GM21423 (cell line): Measurements from ENCODE around the gene SSUH2.

Source experiments
- ATAC-seq: cut with Tn5 transposase; IDR thresholded peaks from one replicate; pipeline ENCODE4 v1.9.1; 2021; ENCODE audit warnings: mild to moderate bottlenecking, moderate library complexity; ENCODE audit not compliant: unreplicated experiment

Gene SSUH2

DNA sequence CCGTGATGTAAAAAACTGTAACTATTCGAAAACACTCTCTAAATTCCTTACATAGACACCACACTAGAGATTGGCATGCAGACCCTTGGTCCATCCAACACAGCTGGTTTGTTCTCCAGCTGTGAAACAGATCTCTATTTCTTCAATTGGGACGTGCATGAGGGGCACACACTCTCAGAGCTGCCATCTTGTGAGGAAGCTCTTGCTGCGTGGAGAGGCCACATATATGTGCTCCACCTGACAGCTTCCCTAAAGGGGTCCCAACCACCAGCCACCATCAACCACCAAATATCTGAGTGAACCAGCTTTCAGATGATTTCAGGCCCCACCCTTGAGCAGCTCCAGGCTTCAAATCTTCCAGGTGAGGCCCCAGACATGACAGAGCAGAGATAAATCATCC is 25.6 kb downstream of the SSUH2 start:
- ATAC-seq = no peak

DNA sequence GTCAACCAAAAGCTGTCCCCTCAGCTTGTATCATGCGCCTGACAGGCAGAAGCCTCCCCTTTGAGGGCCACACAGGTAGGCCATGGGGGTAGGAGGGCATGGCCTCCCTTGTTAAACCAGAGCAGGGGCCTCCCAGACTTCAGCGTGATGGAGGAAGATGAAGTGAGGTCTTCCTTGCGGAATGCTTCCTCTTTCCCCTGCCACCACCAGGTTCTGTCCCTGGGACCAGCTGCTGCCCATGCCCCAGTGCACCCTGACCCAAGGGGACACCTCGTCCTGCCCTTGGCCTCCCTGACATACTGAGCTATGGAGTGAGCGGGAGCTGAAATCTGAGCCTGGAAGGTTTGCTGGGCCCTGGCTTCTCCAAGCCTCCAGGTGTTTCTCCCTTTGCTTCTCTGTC is 26.7 kb downstream of the SSUH2 start:
- ATAC-seq = no peak

DNA sequence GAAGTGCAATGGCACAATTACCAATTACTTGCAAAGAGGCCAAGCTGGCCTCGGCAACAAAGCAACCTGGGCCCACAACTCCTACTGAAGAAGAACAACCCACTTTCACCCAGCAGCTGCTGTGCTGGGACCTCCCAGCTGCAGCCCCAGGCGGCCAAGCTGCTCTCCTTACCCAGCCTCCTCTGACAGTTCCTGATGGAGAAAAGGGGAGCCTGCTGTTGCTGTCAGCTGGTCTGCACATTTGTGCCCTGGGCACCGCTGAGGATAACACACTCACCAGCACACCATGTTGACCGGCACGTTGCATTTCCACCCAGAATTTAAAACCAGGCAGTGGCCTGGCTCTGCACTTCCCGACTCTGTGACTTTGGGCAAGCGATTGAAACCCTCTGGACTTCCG is 33.6 kb downstream of the SSUH2 start:
- no peak for ATAC-seq

DNA sequence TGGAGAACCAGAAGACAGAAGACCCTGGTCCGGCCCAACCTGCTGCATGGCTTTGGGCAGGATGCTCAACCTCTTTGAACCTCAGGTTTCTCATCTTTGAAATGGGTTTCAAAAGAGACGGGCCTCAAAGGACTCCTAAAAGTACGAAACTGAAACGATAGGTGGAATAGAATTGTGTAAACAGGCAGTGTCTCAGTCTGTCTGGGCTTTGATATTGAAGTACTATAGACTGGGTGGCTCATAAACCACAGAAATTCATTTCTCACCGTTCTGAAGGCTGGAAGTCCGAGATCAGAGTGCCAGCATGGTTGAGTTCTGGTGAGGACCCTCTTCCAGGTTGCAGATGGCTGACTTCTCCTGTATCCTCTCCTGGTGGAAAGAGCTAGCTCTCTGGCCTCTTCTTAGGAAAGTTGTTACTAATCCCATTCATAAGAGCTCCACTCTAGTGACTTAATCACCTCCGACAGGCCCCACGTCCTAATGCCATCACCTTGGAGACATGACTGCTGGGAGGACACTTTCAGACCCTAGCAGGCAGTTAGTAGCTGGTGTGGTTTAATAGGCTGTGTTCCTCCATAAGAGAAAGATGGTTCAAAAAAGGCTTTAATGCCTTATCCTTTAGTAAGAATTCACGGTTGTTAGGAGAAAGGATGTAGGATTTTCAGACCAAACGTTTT is 35.7 kb downstream of the SSUH2 start:
- no peak for ATAC-seq

DNA sequence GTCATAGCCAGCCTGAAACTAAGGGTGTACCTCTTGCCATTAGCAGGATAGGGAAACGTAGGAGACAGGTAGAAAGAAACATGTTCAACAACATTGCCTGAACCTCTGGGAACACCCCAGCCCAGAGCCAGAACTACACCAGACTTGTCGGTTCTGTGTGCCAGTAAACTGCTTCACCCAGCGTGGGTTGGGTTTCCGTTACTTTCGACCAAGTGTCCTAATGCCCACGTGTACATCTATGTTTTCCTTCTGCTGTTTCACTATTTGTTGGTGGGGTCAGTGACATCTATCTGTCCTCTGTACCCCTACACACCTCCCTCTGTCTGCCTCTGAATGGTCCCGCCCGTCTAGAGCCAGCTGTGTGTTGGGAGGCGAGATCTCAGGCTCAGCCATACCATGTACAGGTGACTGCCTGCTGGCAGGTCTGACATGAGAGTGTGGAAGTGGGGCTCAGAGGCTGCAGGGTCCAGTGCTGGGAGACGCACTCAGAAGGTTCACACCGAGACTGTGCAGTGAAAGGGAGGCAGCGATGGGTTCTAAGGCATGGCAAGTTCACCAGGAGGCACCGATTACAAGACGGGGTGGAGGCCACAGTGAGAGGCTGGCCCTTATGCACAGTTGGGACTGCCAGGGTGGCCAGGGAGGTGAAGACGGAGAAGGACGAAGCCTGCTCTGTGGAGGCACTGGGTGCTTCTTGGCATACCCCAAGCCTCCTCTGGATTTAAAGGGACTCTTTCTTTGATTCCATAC is 36.4 kb downstream of the SSUH2 start:
- no peak for ATAC-seq

DNA sequence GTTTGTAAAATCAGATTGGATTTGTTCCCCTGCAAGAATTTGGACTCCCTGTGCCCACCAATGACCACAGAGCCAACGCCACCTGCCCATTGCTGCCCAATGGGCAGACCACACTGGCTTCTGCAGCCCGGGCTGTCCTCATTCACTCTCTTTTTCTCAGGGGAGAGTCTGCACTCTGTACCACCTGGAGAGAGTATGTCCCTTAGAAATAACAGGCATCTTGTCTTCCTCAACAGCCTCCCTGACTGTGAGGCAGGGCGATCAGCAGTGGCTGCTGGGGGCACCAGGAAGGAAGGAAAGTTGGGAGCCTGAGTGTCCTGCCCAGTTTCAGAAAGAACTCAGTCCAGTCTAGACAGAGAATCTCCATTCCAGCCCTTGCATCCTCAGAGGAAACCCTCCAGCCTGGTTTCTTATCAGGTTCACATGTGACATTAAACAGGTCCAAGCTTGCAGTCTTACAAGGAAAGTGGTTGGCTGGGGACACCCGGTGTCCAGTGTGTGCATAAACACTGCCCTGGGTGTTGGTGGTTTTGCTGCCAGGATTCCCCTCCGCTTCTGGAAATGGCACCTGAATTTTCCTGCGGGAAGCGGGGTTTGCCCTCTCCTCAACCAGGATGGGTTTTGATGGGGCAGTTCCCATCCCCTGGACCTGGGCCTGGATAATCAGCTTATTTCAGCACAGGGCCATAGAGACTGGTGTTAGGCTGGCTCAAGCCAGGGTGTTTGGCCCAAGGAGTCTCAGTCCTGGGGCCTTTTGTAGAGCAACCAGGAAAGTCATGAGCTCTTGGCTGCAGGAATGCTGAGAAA is 37.2 kb downstream of the SSUH2 start:
- no peak for ATAC-seq

DNA sequence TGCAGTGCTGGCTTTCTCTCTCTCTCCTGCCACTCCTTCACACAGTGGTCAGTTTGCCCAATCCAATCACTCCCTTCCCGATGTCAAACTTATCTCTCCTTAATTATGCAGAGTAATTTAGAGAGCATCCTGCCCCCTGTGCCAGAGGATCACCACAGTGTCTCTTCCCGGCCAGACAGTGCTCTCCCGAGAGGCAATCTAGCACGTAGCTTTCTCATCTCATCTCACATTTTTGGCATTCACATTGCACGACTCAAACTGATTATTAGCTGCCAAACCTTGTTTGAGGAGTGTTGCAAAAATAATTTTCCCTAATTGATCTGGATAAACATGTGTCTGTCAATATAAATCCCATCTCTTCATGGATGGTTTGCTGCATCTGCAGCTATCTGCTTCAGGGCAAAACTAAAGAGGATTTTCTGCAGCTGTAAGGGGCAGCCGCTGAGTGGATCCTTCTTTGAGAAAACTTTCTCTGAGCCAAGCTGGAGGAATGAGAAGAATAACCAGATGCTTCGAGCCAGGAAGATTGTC is 37.8 kb downstream of the SSUH2 start:
- ATAC-seq = no peak

DNA sequence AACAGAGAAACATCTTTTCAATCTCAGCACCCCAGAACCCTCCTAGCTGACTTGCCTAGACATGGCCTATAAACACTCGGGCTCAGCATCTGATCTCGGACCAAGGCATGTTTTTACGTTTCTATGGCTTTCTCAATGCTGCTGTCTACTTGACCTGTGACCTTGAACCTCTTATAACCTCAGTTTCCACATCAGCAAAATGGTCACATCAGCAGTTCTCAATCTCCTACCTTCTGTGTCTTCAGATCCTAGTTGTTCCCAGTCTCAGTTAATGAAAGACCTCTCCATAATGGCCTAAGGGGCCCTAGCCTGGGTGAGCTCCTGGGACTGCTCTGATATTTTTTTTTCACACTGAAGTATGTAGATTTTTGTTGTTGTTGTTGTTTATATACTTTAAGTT is 39.6 kb downstream of the SSUH2 start:
- ATAC-seq = no peak

DNA sequence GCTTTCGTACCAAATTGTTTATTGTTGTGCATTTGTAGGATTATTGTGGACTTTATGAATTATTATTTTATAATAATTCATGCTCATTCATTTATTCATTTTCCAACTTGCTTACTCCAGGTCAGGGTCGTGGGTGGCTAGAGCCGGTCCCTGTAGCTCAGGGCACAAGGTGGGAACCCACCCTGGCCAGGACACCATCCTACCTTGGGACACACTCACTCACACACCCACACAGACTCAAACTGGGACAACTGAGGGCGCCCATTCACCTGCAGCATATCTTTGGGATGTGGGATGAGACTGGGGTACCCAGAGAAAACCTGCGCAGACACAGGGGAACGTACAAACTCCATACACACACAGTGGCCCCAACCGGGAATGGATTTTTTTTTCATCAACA is 40.6 kb downstream of the SSUH2 start:
- ATAC-seq = no peak

DNA sequence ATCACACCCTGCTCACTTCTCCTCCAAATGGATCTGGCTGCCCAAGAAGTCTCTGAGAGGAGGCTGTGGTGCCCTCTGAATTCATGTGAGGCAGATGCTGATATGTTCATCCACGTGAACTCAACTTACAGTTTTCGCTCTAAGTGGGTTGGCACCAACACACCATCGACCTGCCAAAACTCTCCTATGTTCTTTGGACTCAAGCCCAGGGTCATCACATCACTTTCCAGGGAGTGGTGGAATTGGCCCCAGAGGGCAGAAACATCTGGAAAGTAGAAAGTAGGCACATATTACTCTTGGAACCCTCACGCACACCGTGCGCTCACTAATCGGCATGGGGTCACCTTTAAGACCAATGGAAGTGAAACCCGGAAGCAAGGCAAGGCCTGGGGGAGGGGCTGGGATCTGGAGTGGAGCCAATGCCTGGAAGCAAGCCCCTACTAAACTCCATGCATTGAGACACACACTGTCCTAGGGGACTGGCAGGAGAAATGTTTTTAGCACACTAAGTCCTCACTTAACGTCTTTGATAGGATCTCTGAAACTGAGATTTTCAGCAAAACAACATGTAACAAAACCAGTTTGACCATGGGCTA is 41.4 kb downstream of the SSUH2 start:
- ATAC-seq = no peak

DNA sequence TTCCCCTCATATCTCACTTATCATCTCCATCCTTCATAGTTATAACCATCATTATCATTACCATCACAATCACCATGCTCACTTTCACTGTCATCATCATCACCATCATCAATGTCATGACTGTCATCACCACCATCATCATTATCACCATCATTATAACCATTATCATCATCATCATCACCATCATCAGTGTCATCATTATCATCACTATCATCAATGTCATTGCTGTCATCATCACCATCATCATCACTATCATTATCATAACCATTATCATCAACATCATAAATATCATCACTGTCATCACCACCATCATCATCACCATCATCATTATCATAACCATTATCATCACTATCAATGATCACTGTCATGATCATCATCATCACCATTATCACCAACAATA is 44.1 kb downstream of the SSUH2 start:
- no peak for ATAC-seq

DNA sequence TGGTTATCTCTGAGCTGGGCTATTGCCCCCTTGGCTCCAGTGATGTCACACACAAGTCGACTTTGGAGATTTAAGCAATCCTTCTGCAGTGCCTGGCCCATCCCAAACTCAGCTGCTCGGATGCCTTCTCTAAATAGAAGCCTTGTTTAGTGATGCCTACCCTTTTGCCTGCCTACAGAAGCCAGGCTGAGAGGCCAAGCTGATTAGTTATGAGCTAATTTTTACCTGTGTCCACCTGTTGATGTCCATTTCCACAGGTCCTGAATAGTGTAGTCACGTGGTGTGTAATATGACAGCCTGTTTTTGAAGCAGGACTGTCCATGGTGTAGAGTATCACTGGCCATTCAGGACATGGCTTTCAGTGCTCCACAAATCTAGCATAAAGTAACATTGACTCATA is 45.5 kb downstream of the SSUH2 start:
- ATAC-seq = no peak

DNA sequence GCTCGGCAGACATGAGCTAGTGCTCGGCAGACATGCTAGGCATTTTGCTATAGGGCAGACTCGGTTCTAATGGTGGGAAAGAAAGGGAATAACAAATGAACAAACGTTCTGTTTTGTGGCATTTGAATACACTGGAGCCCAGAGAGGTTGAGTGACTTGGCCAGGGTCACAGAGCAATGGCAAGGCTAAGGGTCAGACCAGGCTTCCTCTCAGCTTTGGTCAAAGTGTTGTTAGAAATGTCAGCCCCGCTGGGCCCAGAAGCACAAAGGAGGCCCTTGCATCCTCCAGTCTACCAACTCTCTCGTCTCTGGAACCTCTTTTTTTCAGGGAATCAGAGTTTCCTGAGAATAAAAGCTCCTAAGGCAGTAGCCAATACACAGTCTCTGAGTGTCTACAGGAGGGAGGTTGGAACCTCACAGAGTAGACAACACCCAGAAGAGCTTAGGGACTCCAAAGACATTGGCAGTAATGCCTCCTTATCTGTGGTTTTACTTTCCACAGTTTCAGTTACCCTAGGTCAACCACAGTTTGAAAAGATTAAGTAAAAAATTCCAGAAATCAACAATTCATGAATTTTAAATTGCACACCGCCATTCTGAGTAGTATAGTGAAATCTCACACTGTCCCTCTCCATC is 47.3 kb downstream of the SSUH2 start:
- ATAC-seq = no peak

DNA sequence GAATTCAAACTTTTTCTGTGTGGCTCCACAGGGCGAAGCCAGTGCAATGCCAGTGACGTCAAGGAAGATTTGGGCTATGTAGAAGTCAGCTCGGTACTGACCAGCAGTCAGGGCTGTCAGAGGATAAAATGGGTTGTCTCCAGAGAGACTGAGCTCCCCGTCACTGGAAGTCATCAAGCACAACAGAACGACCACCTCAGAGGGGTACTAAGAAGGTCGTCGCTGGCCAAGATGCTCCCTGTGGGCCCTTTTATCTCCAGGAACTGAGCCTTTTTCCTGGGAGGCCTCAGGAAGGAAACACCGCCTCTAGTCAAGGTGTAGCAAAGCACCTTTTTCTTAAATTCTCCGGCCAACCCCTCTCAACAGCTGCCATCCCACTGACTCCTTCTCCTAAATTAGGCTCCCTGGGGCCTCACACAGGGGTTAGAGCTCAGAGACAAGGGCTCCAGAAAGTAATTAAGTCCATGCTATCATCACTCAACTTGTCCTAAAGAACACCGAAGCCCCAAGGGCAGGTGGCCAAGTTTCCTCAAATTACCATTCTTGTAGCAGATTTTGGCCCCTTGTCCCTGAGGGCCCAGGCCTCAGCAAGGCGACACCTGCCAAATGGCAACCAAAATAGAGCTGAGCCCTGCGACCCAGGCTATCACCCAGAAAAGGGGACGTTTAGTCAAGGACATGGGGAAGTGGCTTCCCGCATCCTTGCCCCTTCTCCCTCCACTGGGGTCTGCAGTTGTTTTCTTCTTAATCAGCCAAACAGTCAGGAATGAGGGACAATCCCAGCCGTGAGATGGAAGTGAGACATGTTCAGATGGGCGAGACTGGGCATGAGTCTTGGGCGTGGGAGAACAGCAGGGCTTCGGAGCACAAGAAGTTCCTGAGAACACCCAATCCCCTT is 48.0 kb downstream of the SSUH2 start:
- ATAC-seq = no peak

DNA sequence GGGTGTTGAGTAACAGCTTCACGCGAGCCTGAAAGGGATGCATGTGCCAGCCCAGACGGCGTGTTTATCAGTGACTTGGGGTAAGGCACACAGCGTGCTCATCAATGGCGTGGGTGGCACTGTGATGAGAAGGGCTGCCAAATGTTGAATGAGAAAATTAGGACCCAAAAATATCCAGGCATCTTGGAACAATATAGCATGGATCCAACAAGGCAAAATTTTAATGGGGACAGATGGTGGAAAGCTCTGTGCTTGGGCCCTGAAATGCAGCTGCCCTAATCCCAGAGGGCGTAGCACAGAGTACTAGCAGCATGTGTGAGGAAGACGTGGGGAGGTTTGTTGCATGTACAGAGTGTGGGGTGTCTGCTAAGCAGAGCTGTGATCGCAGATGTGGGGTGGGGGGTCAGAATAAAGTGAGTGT is 48.9 kb downstream of the SSUH2 start:
- ATAC-seq = no peak

DNA sequence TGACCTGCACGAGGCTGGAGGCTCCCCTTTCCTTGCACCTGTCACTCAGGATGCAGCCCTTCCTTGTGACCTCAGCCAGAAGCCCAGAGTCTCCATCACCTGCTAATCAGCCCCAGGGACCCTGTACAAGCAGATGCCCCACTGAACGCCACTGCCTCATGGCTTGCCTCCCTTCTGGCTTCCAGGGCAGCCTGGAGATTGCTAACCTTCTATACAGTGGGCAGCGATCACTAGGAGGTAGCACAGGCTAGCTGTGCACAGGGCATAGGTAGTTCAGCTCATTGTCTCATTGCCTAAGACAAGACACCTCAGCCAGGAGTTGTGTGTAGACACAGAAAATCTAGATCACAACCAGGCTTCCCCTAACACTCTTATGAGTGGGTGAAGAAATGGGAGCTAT is 49.3 kb downstream of the SSUH2 start:
- ATAC-seq = no peak

DNA sequence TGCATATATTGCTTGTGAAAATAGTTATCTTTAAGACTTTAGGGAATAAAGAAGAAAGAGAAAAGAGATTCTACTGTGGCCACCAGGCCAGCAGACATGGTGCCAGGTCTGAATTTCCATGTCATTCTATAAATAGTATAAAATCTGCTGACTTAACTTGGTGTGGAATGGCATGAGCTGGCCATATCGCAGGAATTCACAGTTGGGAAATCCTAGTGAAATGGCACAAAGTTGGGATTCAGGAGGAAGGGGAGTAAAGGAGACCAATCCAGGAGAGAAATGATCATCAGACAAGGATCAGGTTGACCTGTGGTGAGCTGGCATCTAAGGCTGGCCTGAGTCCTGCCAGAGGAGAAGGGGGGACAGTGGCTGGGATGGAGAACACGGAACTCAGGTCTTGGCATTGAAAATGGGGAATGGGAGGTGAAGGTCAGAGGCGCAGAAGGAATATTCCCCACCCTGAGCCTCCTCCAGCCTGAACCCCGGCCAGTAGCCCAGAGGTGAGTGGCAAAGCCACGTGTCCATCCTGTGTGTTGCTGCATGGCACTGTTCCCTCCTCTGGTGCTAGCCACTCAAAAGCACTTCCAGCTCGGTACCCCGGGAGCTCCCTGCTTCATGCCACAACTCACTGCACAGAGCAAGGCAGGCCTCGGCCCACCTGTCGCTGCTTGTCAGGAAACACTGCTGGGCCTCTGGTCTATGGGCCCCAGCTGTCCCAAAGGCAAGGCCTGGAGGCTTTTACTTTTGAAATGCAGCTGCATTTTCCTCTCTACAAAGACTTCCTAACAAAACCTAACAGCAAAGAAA is 51.4 kb downstream of the SSUH2 start:
- ATAC-seq = no peak

DNA sequence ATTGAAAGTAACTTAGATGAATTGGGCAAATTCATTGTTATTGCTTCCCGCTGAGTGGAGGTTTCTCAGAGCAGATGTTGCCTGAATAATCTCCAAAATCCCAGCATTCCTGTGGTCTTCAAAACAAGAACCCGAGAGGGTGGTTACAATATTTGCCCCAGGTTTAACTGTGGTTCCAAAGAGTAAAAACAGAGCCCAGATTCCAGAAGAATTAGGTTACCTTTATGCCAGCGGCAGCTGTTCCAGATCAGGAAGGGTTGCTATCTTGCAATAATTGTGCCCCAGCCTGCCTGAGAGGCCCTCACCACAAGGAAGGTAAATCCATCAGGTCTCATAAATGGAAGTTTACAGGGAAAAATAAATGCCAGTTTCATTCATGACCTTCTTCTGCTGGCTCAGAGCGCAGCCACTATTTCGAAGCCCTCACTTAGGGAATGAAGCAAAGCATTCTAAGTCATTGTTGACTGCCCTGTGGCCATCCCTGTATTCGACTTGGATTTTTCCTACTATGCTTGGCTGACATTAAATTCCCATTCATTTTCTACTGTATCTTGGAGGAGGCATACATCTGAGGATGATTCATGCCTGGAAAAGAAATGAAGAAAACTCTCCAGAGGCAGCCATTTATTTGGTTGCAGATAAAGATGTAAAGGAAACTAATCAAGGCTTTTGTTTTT is 54.6 kb downstream of the SSUH2 start:
- ATAC-seq = no peak
